KOPT-K1 (cell line): ENCODE measurements around the gene RALGPS2.
"Not testable (repeated sequence)": the region's sequence is repeated elsewhere in the genome, so short reads cannot be mapped to it uniquely, and the experiment has no call there.

Experiments used
- H3K27ac ChIP-seq: fragments of 200-600 bp; sonication (generic); 2 replicates; pipeline ENCODE4 v1.5.1; 2016; ENCODE audit warnings: antibody characterized with exemption, mild to moderate bottlenecking, low read depth, low read length; ENCODE audit not compliant: poor library complexity, severe bottlenecking
- H3K36me3 ChIP-seq: fragments of 200-600 bp; sonication (generic); 2 replicates; pipeline ENCODE4 v1.5.1; 2017; ENCODE audit warnings: antibody characterized with exemption, mild to moderate bottlenecking, low read length, moderate library complexity; ENCODE audit not compliant: insufficient read depth
- H3K9me3 ChIP-seq: fragments of 200-600 bp; sonication (generic); 2 replicates; pipeline ENCODE4 v1.5.1; 2017; ENCODE audit warnings: antibody characterized with exemption, low read length, mild to moderate bottlenecking; ENCODE audit not compliant: insufficient read depth, poor library complexity, severe bottlenecking

RALGPS2 gene

DNA sequence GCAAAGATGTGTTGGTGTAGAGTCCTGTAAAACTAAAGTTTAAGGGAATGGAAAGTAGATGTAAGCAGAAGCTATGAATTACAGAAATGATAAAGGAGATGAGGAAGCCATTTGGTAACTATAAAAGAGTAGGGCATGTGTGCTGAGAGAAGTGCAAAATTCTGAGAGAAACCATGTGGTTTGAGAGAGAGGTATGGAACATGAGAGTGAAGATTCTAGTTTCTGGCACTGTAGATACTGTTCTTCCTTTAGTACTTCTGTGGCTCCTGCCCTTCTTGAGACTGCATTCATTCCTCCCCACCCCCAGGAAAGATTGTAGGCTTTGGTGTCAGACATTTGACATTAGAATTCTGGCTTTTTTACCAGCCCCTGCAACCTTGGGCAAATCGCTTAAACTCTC is 15.4 kb downstream of the RALGPS2 start:
- Histone ChIP-seq H3K36me3 (peaks cover 8% of the 10 kb centered on the region; the same call in 1 of the 2 replicates), H3K9me3 (peaks cover 12% of the 10 kb centered on the region), H3K27ac (no peak overlapping the region)

DNA sequence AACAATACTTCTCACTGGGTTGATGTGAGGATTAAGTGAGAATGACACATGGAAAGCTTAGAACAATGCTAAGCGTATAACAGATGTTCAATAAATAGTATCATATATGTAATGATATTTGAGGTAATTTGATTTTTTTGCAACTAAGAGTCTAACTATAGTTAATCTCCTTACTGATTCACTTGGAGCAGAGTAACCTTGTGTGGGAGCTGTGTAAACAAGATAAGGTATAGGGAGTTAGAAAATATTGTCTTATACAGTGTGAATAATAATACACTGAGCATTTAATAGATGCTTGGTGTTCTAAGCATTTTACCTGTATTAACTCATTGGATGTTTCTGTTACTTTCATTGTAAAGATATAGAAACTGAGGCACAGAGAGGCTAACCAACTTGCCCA is 15.9 kb downstream of the RALGPS2 start:
- Histone ChIP-seq H3K9me3 (peaks cover 12% of the 10 kb centered on the region), H3K36me3 (peaks cover 8% of the 10 kb centered on the region; the same call in 1 of the 2 replicates), H3K27ac (no peak overlapping the region)

DNA sequence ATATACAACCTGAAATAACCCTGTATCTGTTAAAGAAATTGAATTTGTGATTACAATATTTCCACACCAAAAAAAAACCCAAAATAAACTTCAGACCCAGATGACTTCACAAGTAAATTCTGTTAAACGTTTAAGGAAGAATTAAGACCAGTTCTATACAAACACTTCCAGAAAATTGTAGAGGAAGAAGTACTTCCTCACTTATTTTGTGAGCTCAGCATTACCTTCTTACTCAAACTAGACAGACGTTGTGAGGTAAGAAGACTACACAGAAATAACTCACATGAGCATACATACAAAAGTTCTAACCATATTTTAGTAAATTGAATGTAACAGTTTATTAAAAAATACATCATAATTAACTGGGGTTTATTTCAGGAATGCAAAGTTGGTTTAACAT is 18.8 kb downstream of the RALGPS2 start:
- peaks cover 12% of the 10 kb centered on the region for H3K9me3 ChIP-seq
- H3K27ac ChIP-seq = no peak overlapping the region
- peaks cover 8% of the 10 kb centered on the region; the same call in 1 of the 2 replicates for H3K36me3 ChIP-seq

DNA sequence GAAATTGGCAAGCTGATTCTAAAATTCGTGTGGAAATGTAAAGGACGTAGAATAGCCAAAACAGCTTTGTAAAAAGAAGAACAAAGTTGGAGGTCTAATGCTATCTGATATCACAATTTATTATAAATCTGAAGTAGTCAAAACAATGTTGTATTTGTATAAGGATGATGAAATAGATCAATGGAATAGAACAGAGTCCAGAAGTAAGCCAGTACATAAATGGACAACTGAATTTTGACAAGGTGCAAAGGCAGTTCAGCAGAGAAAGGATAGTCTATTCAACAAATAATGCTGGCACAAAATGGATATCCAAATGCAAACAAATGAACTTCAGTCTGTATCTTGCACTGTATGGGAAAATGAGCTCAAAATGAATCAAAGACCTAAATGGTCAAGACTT is 20.2 kb downstream of the RALGPS2 start:
- peaks cover 12% of the 10 kb centered on the region for H3K9me3 ChIP-seq
- no peak overlapping the region for H3K27ac ChIP-seq
- peaks cover 8% of the 10 kb centered on the region; the same call in 1 of the 2 replicates for H3K36me3 ChIP-seq

DNA sequence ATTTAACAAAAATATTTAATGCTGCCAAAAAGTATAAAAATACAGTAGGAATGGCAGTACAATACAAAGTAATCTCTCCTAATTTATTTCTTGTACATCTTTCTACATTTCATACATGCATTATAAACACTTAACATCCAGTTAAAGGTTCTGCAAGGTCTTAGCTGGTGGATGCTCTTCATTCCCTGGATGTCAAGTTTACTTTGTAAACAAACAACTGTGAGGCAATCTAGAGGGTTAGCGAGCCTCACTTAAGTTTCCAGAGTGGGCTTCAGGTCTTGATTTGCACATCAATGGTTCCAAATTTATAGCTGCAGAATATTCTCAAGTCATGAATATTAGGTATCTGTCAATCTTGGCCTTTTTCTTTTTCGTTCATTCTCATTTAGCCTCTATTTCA is 21.3 kb downstream of the RALGPS2 start:
- Histone ChIP-seq H3K36me3 (peaks cover 8% of the 10 kb centered on the region; the same call in 1 of the 2 replicates), H3K27ac (no peak overlapping the region), H3K9me3 (peaks cover 12% of the 10 kb centered on the region)

DNA sequence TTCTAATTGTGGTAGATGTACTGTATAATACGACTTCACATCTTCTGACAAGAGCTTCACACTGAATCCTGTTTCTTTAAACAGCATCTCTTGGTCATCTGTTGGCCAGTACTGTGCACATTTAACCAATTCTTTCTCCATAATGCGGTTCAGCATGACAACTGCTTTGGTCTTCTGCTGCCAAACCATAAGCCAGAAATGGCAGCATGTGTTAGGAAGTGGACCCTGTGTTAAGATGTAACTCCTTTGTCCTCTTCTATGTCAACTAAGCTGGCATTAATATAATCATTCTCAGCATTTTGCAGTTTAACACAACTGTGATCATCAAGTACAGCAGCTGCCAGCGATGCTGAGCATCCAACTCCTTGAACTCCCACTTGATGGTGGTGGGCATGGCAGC is 22.3 kb downstream of the RALGPS2 start:
- H3K27ac ChIP-seq, H3K36me3 ChIP-seq: not testable (repeated sequence)
- peaks cover 12% of the 10 kb centered on the region for H3K9me3 ChIP-seq

DNA sequence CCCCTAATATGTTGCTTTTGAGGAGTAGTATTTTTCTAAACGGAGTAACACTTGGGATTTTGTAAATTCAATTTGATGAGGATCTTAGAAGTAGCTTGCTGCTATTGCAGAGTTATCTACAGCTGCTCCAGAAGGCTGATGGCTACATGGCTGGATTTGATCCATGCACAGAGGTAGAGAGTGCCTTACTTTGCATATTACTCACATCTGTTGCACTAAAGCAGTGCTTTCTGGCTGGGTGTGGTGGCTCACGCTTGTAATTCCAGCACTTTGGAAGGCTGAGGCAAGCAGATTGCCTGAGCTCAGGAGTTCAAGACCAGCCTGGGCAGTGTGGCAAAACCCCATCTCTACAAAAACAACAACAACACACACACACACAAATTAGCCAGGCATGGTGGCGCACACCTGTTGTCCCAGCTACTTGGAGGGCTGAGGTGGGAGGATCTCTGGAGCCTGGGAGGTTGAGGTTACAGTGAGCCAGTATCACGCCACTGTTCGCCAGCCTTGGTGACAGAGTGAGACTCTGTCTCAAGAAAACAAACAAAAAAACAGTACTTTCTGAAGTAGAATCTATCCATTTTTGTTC is 24.6 kb downstream of the RALGPS2 start:
- Histone ChIP-seq H3K9me3 (no peaks in the 10 kb centered on the region), H3K27ac (no peak overlapping the region), H3K36me3 (no peaks in the 10 kb centered on the region)

DNA sequence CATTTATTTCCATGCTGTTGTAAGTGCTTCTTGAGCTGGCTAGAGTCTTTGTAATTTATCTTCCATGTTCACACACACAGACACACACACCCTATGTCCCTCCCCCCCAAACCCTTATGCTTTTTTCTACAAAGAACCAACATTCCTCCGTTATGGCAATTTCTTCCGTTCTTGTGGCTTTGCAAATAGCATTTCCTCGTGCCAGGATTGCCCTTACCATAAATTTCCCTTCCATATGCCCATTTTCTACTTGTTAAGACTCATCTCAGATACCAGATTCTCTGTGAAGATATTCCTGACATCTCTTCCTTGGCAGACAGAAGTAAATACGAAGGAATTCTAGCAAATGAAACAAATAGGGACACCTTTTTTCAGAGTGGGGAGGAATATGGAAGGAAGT is 26.0 kb downstream of the RALGPS2 start:
- H3K9me3 ChIP-seq = no peaks in the 10 kb centered on the region
- H3K27ac ChIP-seq = no peak overlapping the region
- no peaks in the 10 kb centered on the region for H3K36me3 ChIP-seq

DNA sequence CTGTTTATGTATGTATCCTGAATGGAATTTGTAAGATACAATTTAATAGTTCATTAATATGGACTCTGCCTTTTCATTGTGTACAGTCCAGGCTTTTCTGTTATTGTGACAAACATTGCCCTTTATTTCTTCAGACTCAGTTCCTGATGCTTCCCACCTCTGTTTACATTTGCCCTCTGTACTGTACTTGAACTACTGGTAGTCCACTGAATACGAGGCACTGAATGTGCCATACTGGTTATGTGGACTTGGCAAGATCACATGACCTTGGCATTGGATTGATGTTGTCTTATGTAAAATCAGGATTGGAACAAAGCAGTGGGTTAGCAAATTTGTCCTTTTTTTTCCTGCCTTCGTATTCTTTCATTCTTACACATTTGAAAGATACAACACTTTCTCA is 27.8 kb downstream of the RALGPS2 start:
- no peak overlapping the region for H3K27ac ChIP-seq

DNA sequence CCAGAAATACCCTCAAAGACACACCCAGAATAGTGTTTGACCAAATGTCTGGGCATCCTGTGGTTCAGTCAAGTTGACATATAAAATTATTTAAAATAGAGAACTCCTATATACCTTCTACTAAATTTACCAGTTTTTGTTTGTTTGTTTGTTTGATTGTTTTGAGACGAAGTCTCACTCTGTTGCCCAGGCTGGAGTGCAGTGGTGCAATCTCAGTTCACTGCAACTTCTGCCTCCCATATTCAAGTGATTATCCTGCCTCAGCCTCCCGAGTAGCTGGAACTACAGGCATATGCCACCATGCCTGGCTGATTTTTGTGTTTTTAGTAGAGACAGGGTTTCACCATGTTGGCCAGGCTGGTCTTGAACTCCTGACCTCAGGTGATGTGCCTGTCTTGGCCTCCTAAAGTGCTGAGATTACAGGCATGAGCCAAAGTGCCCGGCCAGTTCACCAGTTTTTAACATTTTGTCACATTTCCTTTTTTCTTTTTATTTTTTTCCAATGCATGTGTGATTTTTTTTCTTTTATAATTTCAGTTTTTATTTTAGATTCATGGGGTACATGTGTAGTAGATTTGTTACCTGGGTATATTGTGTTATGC is 29.7 kb downstream of the RALGPS2 start:
- not testable (repeated sequence) for H3K27ac ChIP-seq, H3K36me3 ChIP-seq, H3K9me3 ChIP-seq

More for the DNA sequence above, 27.8 kb downstream of the RALGPS2 start:
- H3K36me3 ChIP-seq = no peaks in the 10 kb centered on the region
- no peaks in the 10 kb centered on the region for H3K9me3 ChIP-seq

DNA sequence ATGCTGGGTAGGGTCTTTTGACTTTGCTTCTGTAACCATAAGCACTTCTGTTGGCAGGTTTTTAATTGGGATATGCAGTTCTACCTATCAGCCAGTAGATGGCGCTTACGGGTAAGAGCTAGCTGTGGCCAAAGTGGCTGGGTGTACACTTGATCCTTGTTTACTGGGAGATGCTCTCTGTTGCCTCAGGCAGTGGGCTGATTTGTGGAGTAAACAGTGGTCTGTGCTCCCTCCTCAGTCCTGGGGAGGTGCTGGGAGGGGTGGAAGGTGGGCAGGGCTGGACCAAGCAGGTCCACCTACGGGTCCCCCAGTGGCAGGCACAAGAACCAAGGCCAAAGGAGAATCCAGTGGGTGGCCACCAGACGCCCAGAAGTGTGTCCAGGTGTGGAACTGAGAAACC is 43.4 kb downstream of the RALGPS2 start:
- no peak overlapping the region for H3K27ac ChIP-seq
- H3K36me3 ChIP-seq = no peaks in the 10 kb centered on the region
- peaks cover 56% of the 10 kb centered on the region for H3K9me3 ChIP-seq

DNA sequence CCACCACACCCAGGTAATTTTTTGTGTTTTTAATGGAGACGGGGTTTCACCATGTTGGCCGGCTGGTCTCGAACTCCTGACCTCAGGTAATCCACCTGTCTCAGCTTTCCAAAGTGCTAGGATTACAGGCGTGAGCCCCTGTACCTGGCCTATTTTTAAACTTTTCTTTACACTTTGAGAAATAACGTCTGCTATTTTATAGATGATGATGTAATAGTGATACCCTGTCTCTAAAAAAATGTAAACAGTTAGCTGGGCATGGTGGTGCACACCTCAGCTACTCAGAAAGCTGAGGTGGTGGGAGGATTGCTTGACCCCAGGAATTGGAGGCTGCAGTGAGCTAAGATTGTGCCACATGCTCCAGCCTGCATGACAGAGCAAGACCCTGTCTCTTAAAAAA is 47.9 kb downstream of the RALGPS2 start:
- Histone ChIP-seq H3K9me3 (peaks cover 21% of the 10 kb centered on the region), H3K27ac (no peak overlapping the region), H3K36me3 (no peaks in the 10 kb centered on the region)

DNA sequence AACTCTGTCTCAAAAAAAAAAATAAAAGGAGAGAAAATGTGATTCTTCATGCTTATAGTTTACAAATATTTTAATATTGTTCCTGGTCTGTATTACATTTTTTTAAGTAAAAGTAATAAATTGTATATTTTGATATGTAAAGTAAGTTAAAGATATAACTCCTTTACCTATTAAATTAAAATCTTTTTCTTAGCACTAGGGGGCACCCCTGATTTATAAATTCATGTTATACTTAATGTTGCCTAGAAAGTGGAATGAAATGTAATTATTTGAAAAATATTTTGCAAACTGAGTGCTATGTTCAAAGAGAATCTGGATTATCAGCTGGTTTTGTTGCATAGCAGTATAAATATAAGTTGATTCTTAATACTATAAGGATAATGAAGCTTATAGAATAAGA is 49.2 kb downstream of the RALGPS2 start:
- no peaks in the 10 kb centered on the region for H3K36me3 ChIP-seq
- no peak overlapping the region for H3K27ac ChIP-seq
- peaks cover 9% of the 10 kb centered on the region for H3K9me3 ChIP-seq

DNA sequence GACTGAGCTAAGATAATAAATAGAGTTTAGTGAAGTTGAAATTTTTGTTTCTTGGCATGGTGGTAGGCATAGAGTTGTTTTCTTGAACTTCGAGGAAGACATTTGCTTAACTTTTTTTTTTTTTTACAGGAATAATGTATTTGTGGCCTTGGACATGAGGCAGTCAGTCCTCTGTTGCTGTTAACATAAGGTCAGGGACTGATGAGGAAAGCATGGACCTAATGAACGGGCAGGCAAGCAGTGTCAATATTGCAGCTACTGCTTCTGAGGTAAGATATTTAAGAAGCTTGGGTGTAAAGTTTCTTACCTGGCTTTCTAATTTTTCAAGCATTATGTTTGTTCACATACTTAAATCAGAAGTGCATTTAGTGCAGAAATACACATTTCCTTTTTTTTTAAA is 51.5 kb downstream of the RALGPS2 start:
- no peak overlapping the region for H3K27ac ChIP-seq
- no peaks in the 10 kb centered on the region for H3K36me3 ChIP-seq
- no peaks in the 10 kb centered on the region for H3K9me3 ChIP-seq

DNA sequence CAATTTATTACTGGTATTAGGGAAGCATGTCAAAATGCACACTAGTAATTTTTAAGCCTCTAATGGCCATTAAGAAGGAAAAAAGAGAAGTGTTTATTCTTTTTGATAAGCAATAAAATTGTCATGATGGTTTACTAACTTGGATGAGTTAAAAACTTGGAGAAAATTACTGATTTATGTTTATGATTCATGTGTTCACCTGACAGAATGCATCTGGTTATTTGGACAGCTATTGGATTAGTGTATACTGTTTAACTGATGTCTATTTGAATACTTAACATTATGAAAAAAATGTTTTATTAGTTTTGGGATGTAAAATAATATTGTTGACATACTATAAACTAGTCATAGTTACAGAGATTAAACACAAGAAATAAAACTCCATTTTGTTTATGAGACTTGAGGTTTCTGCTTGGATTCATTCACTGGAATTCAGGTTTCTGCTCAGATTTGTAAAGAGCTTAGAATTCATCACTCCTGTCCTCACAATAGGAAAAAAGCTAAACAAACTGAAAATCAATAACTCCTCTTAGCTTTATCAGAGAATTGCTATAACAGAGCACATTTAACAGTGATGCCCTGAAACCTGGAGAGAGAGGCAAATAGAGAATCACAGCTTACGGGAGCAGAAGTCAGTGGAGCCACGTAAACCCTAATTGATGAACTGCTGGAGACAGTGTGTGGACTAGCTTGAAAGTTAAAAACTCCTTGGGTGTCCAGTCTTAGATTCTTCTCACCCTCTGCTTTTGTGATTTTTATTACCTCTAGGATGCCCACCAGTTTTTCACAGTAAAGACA is 56.7 kb downstream of the RALGPS2 start:
- Histone ChIP-seq H3K9me3 (no peaks in the 10 kb centered on the region), H3K36me3 (no peaks in the 10 kb centered on the region), H3K27ac (no peak overlapping the region)
